ENCODE measurements around the gene FRMD4A.

The FRMD4A gene

GRCh38 chr10:14330388-14331061 is at the start of gene FRMD4A:
TSS of gene FRMD4A (minus strand) at chr10:14330924.
- Histone ChIP-seq H3K9ac (ENCODE audit: low read depth, low read length) (no peak within 1 kb of the TSS), H3K4me2 (ENCODE audit: insufficient read depth, low read length) (no peak within 1 kb of the TSS), H3K9me3 (ENCODE audit: insufficient read depth, low read length, severe bottlenecking) (no peaks in the 10 kb centered on the region), H2AFZ (ENCODE audit: low read depth, low read length) (no peak within 1 kb of the TSS), H3K4me3 (ENCODE audit: low read depth in 1 of 2, low read length in 2 of 2) (no peak within 1 kb of the TSS), H3K79me2 (ENCODE audit: insufficient read depth, low read length) (no peaks in the 10 kb centered on the region), H4K20me1 (ENCODE audit: insufficient read depth, low read length) (no peaks in the 10 kb centered on the region), H3K4me1 (ENCODE audit: insufficient read depth, low read length) (no peaks in the 10 kb centered on the region), H3K27me3 (ENCODE audit: insufficient read depth, low read length, poor library complexity) (peaks cover 21% of the 10 kb centered on the region), H3K36me3 (ENCODE audit: insufficient read depth, low read length) (no peaks in the 10 kb centered on the region), H3K27ac (ENCODE audit: low read length) (no peak within 1 kb of the TSS)
- DNase-seq (no peak), ATAC-seq (ENCODE audit: insufficient read depth, low read depth) (no peak)
- TF ChIP-seq EZH2 (IDR thresholded peaks at IDR 0.05; ENCODE audit: borderline replicate concordance, low read depth, low read length, severe bottlenecking): no peak
- TF ChIP-seq, protein P1, sequence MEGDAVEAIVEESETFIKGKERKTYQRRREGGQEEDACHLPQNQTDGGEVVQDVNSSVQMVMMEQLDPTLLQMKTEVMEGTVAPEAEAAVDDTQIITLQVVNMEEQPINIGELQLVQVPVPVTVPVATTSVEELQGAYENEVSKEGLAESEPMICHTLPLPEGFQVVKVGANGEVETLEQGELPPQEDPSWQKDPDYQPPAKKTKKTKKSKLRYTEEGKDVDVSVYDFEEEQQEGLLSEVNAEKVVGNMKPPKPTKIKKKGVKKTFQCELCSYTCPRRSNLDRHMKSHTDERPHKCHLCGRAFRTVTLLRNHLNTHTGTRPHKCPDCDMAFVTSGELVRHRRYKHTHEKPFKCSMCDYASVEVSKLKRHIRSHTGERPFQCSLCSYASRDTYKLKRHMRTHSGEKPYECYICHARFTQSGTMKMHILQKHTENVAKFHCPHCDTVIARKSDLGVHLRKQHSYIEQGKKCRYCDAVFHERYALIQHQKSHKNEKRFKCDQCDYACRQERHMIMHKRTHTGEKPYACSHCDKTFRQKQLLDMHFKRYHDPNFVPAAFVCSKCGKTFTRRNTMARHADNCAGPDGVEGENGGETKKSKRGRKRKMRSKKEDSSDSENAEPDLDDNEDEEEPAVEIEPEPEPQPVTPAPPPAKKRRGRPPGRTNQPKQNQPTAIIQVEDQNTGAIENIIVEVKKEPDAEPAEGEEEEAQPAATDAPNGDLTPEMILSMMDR (IDR thresholded peaks at IDR 0.05; ENCODE audit: borderline replicate concordance, extremely low read depth, low read length, poor library complexity, severe bottlenecking): no peak

- no peak overlapping the region for H3K4me3 ChIP-seq (ENCODE audit: low read depth in 1 of 2, low read length in 2 of 2)
- TF ChIP-seq, protein P1 (IDR thresholded peaks at IDR 0.05; ENCODE audit: borderline replicate concordance, extremely low read depth, low read length, poor library complexity, severe bottlenecking): no peak
- no peak for TF ChIP-seq EZH2 (IDR thresholded peaks at IDR 0.05; ENCODE audit: borderline replicate concordance, low read depth, low read length, severe bottlenecking)
- H3K9ac ChIP-seq (ENCODE audit: low read depth, low read length): no peak overlapping the region
- no peaks in the 10 kb centered on the region for H3K79me2 ChIP-seq (ENCODE audit: insufficient read depth, low read length)
- no peaks in the 10 kb centered on the region for H3K4me1 ChIP-seq (ENCODE audit: insufficient read depth, low read length)
- H3K27ac ChIP-seq (ENCODE audit: low read length): no peak overlapping the region
- DNase-seq (no peak), ATAC-seq (ENCODE audit: insufficient read depth, low read depth) (no peak)
- H4K20me1 ChIP-seq (ENCODE audit: insufficient read depth, low read length): no peaks in the 10 kb centered on the region
- H3K27me3 ChIP-seq (ENCODE audit: insufficient read depth, low read length, poor library complexity): no peaks in the 10 kb centered on the region
- H3K9me3 ChIP-seq (ENCODE audit: insufficient read depth, low read length, severe bottlenecking): no peaks in the 10 kb centered on the region
- no peak overlapping the region for H3K4me2 ChIP-seq (ENCODE audit: insufficient read depth, low read length)
- no peaks in the 10 kb centered on the region for H3K36me3 ChIP-seq (ENCODE audit: insufficient read depth, low read length)
- no peak overlapping the region for H2AFZ ChIP-seq (ENCODE audit: low read depth, low read length)
Measured at GRCh38 chr10:14379556-14380280, 49.0 kb upstream of the FRMD4A start.

DNA sequence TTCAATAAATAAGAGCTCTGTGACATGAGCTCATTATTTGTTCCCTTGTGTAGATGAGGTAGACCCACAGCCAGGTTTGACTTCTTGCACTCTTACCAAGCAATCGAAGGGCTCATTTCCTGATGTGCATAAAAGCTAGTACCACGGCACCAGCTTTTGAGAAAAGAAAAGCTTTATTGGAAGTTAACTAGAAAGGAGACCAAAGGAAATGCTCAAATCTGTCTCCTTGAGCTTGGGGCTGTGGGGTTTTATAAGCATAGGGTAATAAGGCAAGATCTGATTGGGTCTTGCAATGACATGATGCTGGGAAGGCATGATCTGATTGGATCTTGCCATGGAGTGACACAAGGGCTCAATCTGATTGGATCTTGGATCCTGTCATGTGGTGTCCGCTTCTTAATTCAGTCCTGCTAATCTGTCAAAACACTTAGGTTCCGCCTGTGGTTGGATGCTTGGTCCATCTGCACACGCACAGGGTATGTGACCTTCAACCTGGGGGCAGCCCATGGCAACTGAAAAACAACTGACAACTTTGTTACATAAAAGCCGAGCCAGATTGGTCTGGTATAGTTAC is 47.8 kb upstream of the FRMD4A start:
- ATAC-seq (ENCODE audit: insufficient read depth, low read depth): no peak
- TF ChIP-seq EZH2 (IDR thresholded peaks at IDR 0.05; ENCODE audit: borderline replicate concordance, low read depth, low read length, severe bottlenecking): no peak
- TF ChIP-seq, protein P1 (IDR thresholded peaks at IDR 0.05; ENCODE audit: borderline replicate concordance, extremely low read depth, low read length, poor library complexity, severe bottlenecking): no peak
- H3K4me2 ChIP-seq (ENCODE audit: insufficient read depth, low read length): no peak overlapping the region
- H3K9ac ChIP-seq (ENCODE audit: low read depth, low read length): no peak overlapping the region
- H3K4me1 ChIP-seq (ENCODE audit: insufficient read depth, low read length): no peaks in the 10 kb centered on the region
- H3K79me2 ChIP-seq (ENCODE audit: insufficient read depth, low read length): no peaks in the 10 kb centered on the region
- H3K9me3 ChIP-seq (ENCODE audit: insufficient read depth, low read length, severe bottlenecking): no peaks in the 10 kb centered on the region
- no peaks in the 10 kb centered on the region for H3K27me3 ChIP-seq (ENCODE audit: insufficient read depth, low read length, poor library complexity)
- no peak overlapping the region for H2AFZ ChIP-seq (ENCODE audit: low read depth, low read length)
- H3K27ac ChIP-seq (ENCODE audit: low read length): no peak overlapping the region
- H3K4me3 ChIP-seq (ENCODE audit: low read depth in 1 of 2, low read length in 2 of 2): no peak overlapping the region
- DNase-seq: no peak
- no peaks in the 10 kb centered on the region for H3K36me3 ChIP-seq (ENCODE audit: insufficient read depth, low read length)
- no peaks in the 10 kb centered on the region for H4K20me1 ChIP-seq (ENCODE audit: insufficient read depth, low read length)
